ENCODE measurements around the gene GPR161. TPM values are rescaled to one million over a fixed set of nuclear protein-coding genes. Genes with fewer than 3 reads are reported as not detected.

GPR161 gene
- total RNA-seq, 1 experiment from 2014 or later: 26.1 TPM

DNA sequence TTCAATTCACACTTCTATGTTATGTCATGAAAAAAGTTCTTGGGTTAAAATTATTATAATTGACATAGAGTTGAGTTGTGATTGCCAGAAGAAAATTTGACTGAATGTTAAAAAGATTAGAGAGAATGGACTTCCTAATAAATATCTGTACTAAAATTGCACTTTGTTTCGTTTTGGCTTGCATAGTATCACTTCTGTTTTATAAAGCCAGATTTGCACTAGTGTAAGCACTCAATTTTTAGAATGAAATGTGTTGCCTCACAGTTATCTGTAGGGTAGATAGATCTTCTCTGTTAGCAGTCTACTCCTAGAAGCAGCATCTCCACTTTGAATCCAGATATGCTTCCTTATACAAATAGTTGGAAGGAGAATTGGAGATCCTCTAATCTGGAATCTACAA, 104.7 kb downstream of the GPR161 start:
- DNase-seq (ENCODE audit: low spot score): no peak

DNA sequence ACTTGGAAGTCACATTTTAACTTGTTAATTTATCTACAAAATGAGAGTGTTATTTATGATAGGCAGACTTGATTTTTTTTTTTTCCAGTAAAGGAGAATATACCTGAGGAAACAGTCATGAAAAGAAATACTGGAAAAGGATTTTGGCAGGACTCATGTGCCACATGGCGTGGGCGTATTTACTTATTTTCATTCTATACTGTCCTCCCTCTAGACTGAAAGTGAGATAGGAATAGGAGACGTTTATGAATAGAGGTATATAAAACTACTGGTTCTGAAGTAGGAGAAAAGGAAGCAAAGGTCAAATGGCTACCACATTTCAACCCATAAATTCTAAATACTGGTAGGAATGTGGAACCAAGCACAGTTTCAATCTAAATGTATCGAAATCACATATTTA, 105.1 kb downstream of the GPR161 start:
- no peak for DNase-seq (ENCODE audit: low spot score)

GRCh38 chr1:168031198-168031597, 105.5 kb downstream of the GPR161 start:
- no peak for DNase-seq (ENCODE audit: low spot score)

Other genes starting within 250 kb of the GPR161 start
- not detected in 2 replicates for gene ADCY10, start 222.8 kb downstream of the GPR161 start, total RNA-seq (2014; rRNA removed; shearing (Covaris generic))
- 79.9 and 84.1 TPM in 2 replicates for gene DCAF6, start 200.2 kb downstream of the GPR161 start, total RNA-seq (2014; rRNA removed; shearing (Covaris generic))
- gene MPC2, start 199.9 kb downstream of the GPR161 start, total RNA-seq (2014; rRNA removed; shearing (Covaris generic)): 112 and 161 TPM in 2 replicates
- 83.0 and 91.3 TPM in 2 replicates for gene TIPRL, start 42.0 kb upstream of the GPR161 start, total RNA-seq (2014; rRNA removed; shearing (Covaris generic))
- gene SFT2D2, start 89.1 kb upstream of the GPR161 start, total RNA-seq (2014; rRNA removed; shearing (Covaris generic)): 53.7 and 66.3 TPM in 2 replicates
- 0.50 and 0.53 TPM in 2 replicates for gene TBX19, start 143.9 kb upstream of the GPR161 start, total RNA-seq (2014; rRNA removed; shearing (Covaris generic))